ENCODE measurements around the gene DMRTB1.

The DMRTB1 gene

GRCh38 chr1:53470155-53470554, 11.0 kb downstream of the DMRTB1 start:
- no peak overlapping the region for H3K9ac ChIP-seq (ENCODE audit: low read length)
- no peak overlapping the region for H4K12ac ChIP-seq (ENCODE audit: low read depth, low read length)
- no peak overlapping the region for H3K18ac ChIP-seq (ENCODE audit: low read length)
- H3K4ac ChIP-seq (ENCODE audit: low read depth, low read length) = no peak overlapping the region
- no peak overlapping the region for H2BK5ac ChIP-seq (ENCODE audit: low read depth, low read length, poor library complexity)
- H3K27ac ChIP-seq (ENCODE audit: low read depth, low read length) = no peak overlapping the region
- H2AFZ ChIP-seq (ENCODE audit: insufficient read depth, low read length, poor library complexity) = peak overlapping the region; percentile 10
- no peaks in the 10 kb centered on the region for H3K27me3 ChIP-seq (ENCODE audit: insufficient read depth, low read length)
- no peaks in the 10 kb centered on the region for H3K9me3 ChIP-seq (ENCODE audit: insufficient read depth, low read depth, low read length)
- H2AK5ac ChIP-seq (ENCODE audit: low read length) = no peak overlapping the region
- H2BK120ac ChIP-seq (ENCODE audit: insufficient read depth, low read length, poor library complexity) = no peak overlapping the region
- no peak overlapping the region for H3K23ac ChIP-seq (ENCODE audit: low read length)
- no CpG with 5 or more reads among the region's 28 CpGs for WGBS (ENCODE audit: extremely low coverage, insufficient coverage, insufficient read length)
- no peaks in the 10 kb centered on the region for H3K36me3 ChIP-seq (ENCODE audit: control insufficient read depth in 1 of 2, insufficient read depth in 2 of 2, low read length in 2 of 2)
- no peaks in the 10 kb centered on the region for H3K79me2 ChIP-seq (ENCODE audit: control insufficient read depth, insufficient read depth, low read length, poor library complexity)
- H4K8ac ChIP-seq (ENCODE audit: low read depth, low read length) = no peak overlapping the region
- H2BK12ac ChIP-seq (ENCODE audit: low read length) = no peak overlapping the region
- no peaks in the 10 kb centered on the region for H3K79me1 ChIP-seq (ENCODE audit: low read length)
- no peak overlapping the region for H3K4me3 ChIP-seq (ENCODE audit: low read depth, low read length)
- no peak overlapping the region for H3K14ac ChIP-seq (ENCODE audit: low read length)
- peaks cover 0 to 4% of the 10 kb centered on the region in 2 experiments for H3K4me1 ChIP-seq (ENCODE audit: control insufficient read depth in 1 of 2, insufficient read depth in 2 of 2, low read length in 2 of 2)
- no peak overlapping the region for H4K91ac ChIP-seq (ENCODE audit: low read depth, low read length)
- H3K4me2 ChIP-seq (ENCODE audit: low read length) = peak overlapping the region; percentile 44
- DNase-seq = peak; percentile 48 to 70

- no CpG with 5 or more reads among the region's 19 CpGs for WGBS (ENCODE audit: extremely low coverage, insufficient coverage, insufficient read length)
- H3K4me1 ChIP-seq (ENCODE audit: control insufficient read depth in 1 of 2, insufficient read depth in 2 of 2, low read length in 2 of 2) = peaks cover 0 to 4% of the 10 kb centered on the region in 2 experiments
- no peak overlapping the region for H3K14ac ChIP-seq (ENCODE audit: low read length)
- H3K18ac ChIP-seq (ENCODE audit: low read length) = no peak overlapping the region
- H3K27ac ChIP-seq (ENCODE audit: low read depth, low read length) = no peak overlapping the region
- H3K9me3 ChIP-seq (ENCODE audit: insufficient read depth, low read depth, low read length) = no peaks in the 10 kb centered on the region
- no peaks in the 10 kb centered on the region for H3K27me3 ChIP-seq (ENCODE audit: insufficient read depth, low read length)
- no peak overlapping the region for H3K9ac ChIP-seq (ENCODE audit: low read length)
- peak overlapping the region; percentile 44 for H3K4me2 ChIP-seq (ENCODE audit: low read length)
- no peak overlapping the region for H3K4ac ChIP-seq (ENCODE audit: low read depth, low read length)
- H2AFZ ChIP-seq (ENCODE audit: insufficient read depth, low read length, poor library complexity) = no peak overlapping the region
- no peak overlapping the region for H4K12ac ChIP-seq (ENCODE audit: low read depth, low read length)
- H3K79me1 ChIP-seq (ENCODE audit: low read length) = no peaks in the 10 kb centered on the region
- no peaks in the 10 kb centered on the region for H3K36me3 ChIP-seq (ENCODE audit: control insufficient read depth in 1 of 2, insufficient read depth in 2 of 2, low read length in 2 of 2)
- H4K91ac ChIP-seq (ENCODE audit: low read depth, low read length) = no peak overlapping the region
- H2AK5ac ChIP-seq (ENCODE audit: low read length) = no peak overlapping the region
- no peak overlapping the region for H3K23ac ChIP-seq (ENCODE audit: low read length)
- no peak overlapping the region for H2BK5ac ChIP-seq (ENCODE audit: low read depth, low read length, poor library complexity)
- no peak overlapping the region for H3K4me3 ChIP-seq (ENCODE audit: low read depth, low read length)
- no peak overlapping the region for H4K8ac ChIP-seq (ENCODE audit: low read depth, low read length)
- no peak overlapping the region for H2BK12ac ChIP-seq (ENCODE audit: low read length)
- H3K79me2 ChIP-seq (ENCODE audit: control insufficient read depth, insufficient read depth, low read length, poor library complexity) = no peaks in the 10 kb centered on the region
- H2BK120ac ChIP-seq (ENCODE audit: insufficient read depth, low read length, poor library complexity) = no peak overlapping the region
- no peak for DNase-seq
Observed at GRCh38 chr1:53470584-53470983, 11.4 kb downstream of the DMRTB1 start.

- no peak overlapping the region for H2AK5ac ChIP-seq (ENCODE audit: low read length)
- H3K23ac ChIP-seq (ENCODE audit: low read length) = no peak overlapping the region
- no peak overlapping the region for H3K27ac ChIP-seq (ENCODE audit: low read depth, low read length)
- H3K4me3 ChIP-seq (ENCODE audit: low read depth, low read length) = no peak overlapping the region
- H4K8ac ChIP-seq (ENCODE audit: low read depth, low read length) = no peak overlapping the region
- no peak overlapping the region for H2BK120ac ChIP-seq (ENCODE audit: insufficient read depth, low read length, poor library complexity)
- WGBS (ENCODE audit: extremely low coverage, insufficient coverage, insufficient read length) = no CpG with 5 or more reads among the region's 9 CpGs
- no peak for DNase-seq
- no peak overlapping the region for H3K4me2 ChIP-seq (ENCODE audit: low read length)
- H2BK12ac ChIP-seq (ENCODE audit: low read length) = no peak overlapping the region
- no peaks in the 10 kb centered on the region for H3K9me3 ChIP-seq (ENCODE audit: insufficient read depth, low read depth, low read length)
- no peaks in the 10 kb centered on the region for H3K79me1 ChIP-seq (ENCODE audit: low read length)
- H2AFZ ChIP-seq (ENCODE audit: insufficient read depth, low read length, poor library complexity) = no peak overlapping the region
- no peak overlapping the region for H3K9ac ChIP-seq (ENCODE audit: low read length)
- no peak overlapping the region for H3K18ac ChIP-seq (ENCODE audit: low read length)
- H3K14ac ChIP-seq (ENCODE audit: low read length) = no peak overlapping the region
- H3K36me3 ChIP-seq (ENCODE audit: control insufficient read depth in 1 of 2, insufficient read depth in 2 of 2, low read length in 2 of 2) = no peaks in the 10 kb centered on the region
- H4K12ac ChIP-seq (ENCODE audit: low read depth, low read length) = no peak overlapping the region
- no peaks in the 10 kb centered on the region for H3K79me2 ChIP-seq (ENCODE audit: control insufficient read depth, insufficient read depth, low read length, poor library complexity)
- H2BK5ac ChIP-seq (ENCODE audit: low read depth, low read length, poor library complexity) = no peak overlapping the region
- no peaks in the 10 kb centered on the region for H3K27me3 ChIP-seq (ENCODE audit: insufficient read depth, low read length)
- peaks cover 0 to 4% of the 10 kb centered on the region in 2 experiments for H3K4me1 ChIP-seq (ENCODE audit: control insufficient read depth in 1 of 2, insufficient read depth in 2 of 2, low read length in 2 of 2)
- no peak overlapping the region for H4K91ac ChIP-seq (ENCODE audit: low read depth, low read length)
- no peak overlapping the region for H3K4ac ChIP-seq (ENCODE audit: low read depth, low read length)
Observed at GRCh38 chr1:53471000-53471399, 11.8 kb downstream of the DMRTB1 start.

- H3K36me3 ChIP-seq (ENCODE audit: control insufficient read depth in 1 of 2, insufficient read depth in 2 of 2, low read length in 2 of 2) = no peaks in the 10 kb centered on the region
- no peak overlapping the region for H2BK12ac ChIP-seq (ENCODE audit: low read length)
- H4K91ac ChIP-seq (ENCODE audit: low read depth, low read length) = no peak overlapping the region
- no peak overlapping the region for H2AFZ ChIP-seq (ENCODE audit: insufficient read depth, low read length, poor library complexity)
- WGBS (ENCODE audit: extremely low coverage, insufficient coverage, insufficient read length) = no CpG with 5 or more reads among the region's 3 CpGs
- no peak overlapping the region for H4K8ac ChIP-seq (ENCODE audit: low read depth, low read length)
- H3K9me3 ChIP-seq (ENCODE audit: insufficient read depth, low read depth, low read length) = no peaks in the 10 kb centered on the region
- no peak overlapping the region for H2BK120ac ChIP-seq (ENCODE audit: insufficient read depth, low read length, poor library complexity)
- H3K79me1 ChIP-seq (ENCODE audit: low read length) = no peaks in the 10 kb centered on the region
- no peak overlapping the region for H2BK5ac ChIP-seq (ENCODE audit: low read depth, low read length, poor library complexity)
- no peak for DNase-seq
- H3K27ac ChIP-seq (ENCODE audit: low read depth, low read length) = no peak overlapping the region
- H3K4me1 ChIP-seq (ENCODE audit: control insufficient read depth in 1 of 2, insufficient read depth in 2 of 2, low read length in 2 of 2) = peaks cover 0 to 4% of the 10 kb centered on the region in 2 experiments
- H3K14ac ChIP-seq (ENCODE audit: low read length) = no peak overlapping the region
- H3K9ac ChIP-seq (ENCODE audit: low read length) = no peak overlapping the region
- no peak overlapping the region for H3K18ac ChIP-seq (ENCODE audit: low read length)
- no peak overlapping the region for H3K4ac ChIP-seq (ENCODE audit: low read depth, low read length)
- H3K4me2 ChIP-seq (ENCODE audit: low read length) = no peak overlapping the region
- H3K4me3 ChIP-seq (ENCODE audit: low read depth, low read length) = no peak overlapping the region
- no peak overlapping the region for H3K23ac ChIP-seq (ENCODE audit: low read length)
- no peaks in the 10 kb centered on the region for H3K27me3 ChIP-seq (ENCODE audit: insufficient read depth, low read length)
- no peak overlapping the region for H2AK5ac ChIP-seq (ENCODE audit: low read length)
- H3K79me2 ChIP-seq (ENCODE audit: control insufficient read depth, insufficient read depth, low read length, poor library complexity) = no peaks in the 10 kb centered on the region
- H4K12ac ChIP-seq (ENCODE audit: low read depth, low read length) = no peak overlapping the region
Observed at GRCh38 chr1:53473463-53473862, 14.3 kb downstream of the DMRTB1 start.

Measured in trophoblast cell (in vitro differentiated cells and primary cell).